MM.1S (cell line): ENCODE measurements around the gene PTK7.

Experiments
- CTCF ChIP-seq: fragments of 300-600 bp; sonication (generic); IDR thresholded peaks from 2 replicates; pipeline ENCODE4 v1.5.1; 2016; ENCODE audit warnings: antibody characterized with exemption, low read length, mixed read lengths
- EZH2 ChIP-seq: fragments of 300-600 bp; sonication (generic); optimal IDR thresholded peaks from 2 replicates; pipeline ENCODE3; 2017; ENCODE audit warnings: low read depth, mild to moderate bottlenecking, antibody characterized with exemption, low read length, mixed read lengths
- EZH2phosphoT487 ChIP-seq: fragments of 300-600 bp; sonication (generic); IDR thresholded peaks from 2 replicates; pipeline ENCODE4 v1.6.1; 2018; ENCODE audit warnings: antibody characterized with exemption, low read length

- TF ChIP-seq EZH2 (no peak), CTCF (no peak), EZH2phosphoT487 (no peak)
These were observed 16.7 kb upstream of the PTK7 start, which contains the start of the genes KLC4 and MRPL2 for GRCh38 chr6:43059168-43060033.
